Natural killer cell treated with Interleukin-12 subunit alpha and Interleukin-12 subunit beta and Interleukin-15 and Interleukin-18, amount 100 ng/mL, for 72 hours (primary cell): Measurements from ENCODE around the gene VGF. TPM values are rescaled to one million over a fixed set of nuclear protein-coding genes. Genes with fewer than 3 reads are reported as not detected.

ENCODE experiments used
- ATAC-seq, 2 donors: fragments of 150-1000 bp; cut with Tn5 transposase in 1 of 2; sonication (Bioruptor Pico), chemical (Tn5 transposase) in 1 of 2; 2 replicates each; pipeline ENCODE4 v1.10.0; 2021
- DNase-seq: peaks from one replicate; pipeline ENCODE4 v3.0.0; 2022; ENCODE audit warnings: low spot score
- H3K27ac Mint-ChIP-seq, 2 donors: 1 replicate in 1 of 2; 2 replicates in 1 of 2; pipeline ENCODE4 v1.8.0; 2022; ENCODE audit warnings: mixed read lengths in 2 of 2, mild to moderate bottlenecking in 1 of 2, moderate library complexity in 1 of 2
- H3K27me3 Mint-ChIP-seq, 2 donors: 1 replicate in 1 of 2; 2 replicates in 1 of 2; pipeline ENCODE4 v1.8.0; 2022; ENCODE audit warnings: mixed read lengths in 2 of 2
- H3K36me3 Mint-ChIP-seq: one replicate; pipeline ENCODE4 v1.8.0; 2022; ENCODE audit warnings: mixed read lengths
- H3K4me1 Mint-ChIP-seq, 2 donors: 1 replicate in 1 of 2; 2 replicates in 1 of 2; pipeline ENCODE4 v1.8.0; 2022; ENCODE audit warnings: low read depth in 2 of 2, mixed read lengths in 2 of 2, mild to moderate bottlenecking in 1 of 2
- H3K4me3 Mint-ChIP-seq: one replicate; pipeline ENCODE4 v1.8.0; 2022; ENCODE audit warnings: mixed read lengths
- H3K9me3 Mint-ChIP-seq: 2 replicates; pipeline ENCODE4 v1.8.0; 2022; ENCODE audit warnings: mixed read lengths
- total RNA-seq, 2 donors: library from RNA; stranded (reverse); gene quantifications; one replicate each; pipeline ENCODE4 v1.2.3, GENCODE V29; 2022

The VGF gene
- total RNA-seq, 2 donors from 2014 or later: 0.31 TPM; not detected in 1

GRCh38 chr7:101166909-101167644 lies 1.7 kb upstream of the VGF start:
- peaks cover 47 to 51% of the 10 kb centered on the region in 2 donors for H3K4me1 Mint-ChIP-seq
- H3K4me3 Mint-ChIP-seq: peak overlapping the region; percentile 32
- no peak for DNase-seq
- no peak for ATAC-seq
- H3K27ac Mint-ChIP-seq: no peak overlapping the region
- no peaks in the 10 kb centered on the region for H3K36me3 Mint-ChIP-seq
- peaks cover 53 to 66% of the 10 kb centered on the region in 2 donors for H3K27me3 Mint-ChIP-seq
- no peaks in the 10 kb centered on the region for H3K9me3 Mint-ChIP-seq

- H3K27ac Mint-ChIP-seq: no peak overlapping the region
- H3K36me3 Mint-ChIP-seq: no peaks in the 10 kb centered on the region
- H3K9me3 Mint-ChIP-seq: no peaks in the 10 kb centered on the region
- no peak overlapping the region for H3K4me3 Mint-ChIP-seq
- no peak for DNase-seq
- peaks cover 50 to 61% of the 10 kb centered on the region in 2 donors for H3K27me3 Mint-ChIP-seq
- peaks cover 44 to 48% of the 10 kb centered on the region in 2 donors for H3K4me1 Mint-ChIP-seq
- ATAC-seq: no peak
Measured at GRCh38 chr7:101166648-101166908, 1.2 kb upstream of the VGF start.

GRCh38 chr7:101165958-101166647 lies 734 bp upstream of the VGF start:
- H3K4me1 Mint-ChIP-seq: peaks cover 39 to 43% of the 10 kb centered on the region in 2 donors
- peak overlapping the region in 1 of 2 donors; percentile 74 for H3K27ac Mint-ChIP-seq
- ATAC-seq (no peak), DNase-seq (no peak)
- peak overlapping the region; percentile 76 for H3K4me3 Mint-ChIP-seq
- no peaks in the 10 kb centered on the region for H3K36me3 Mint-ChIP-seq
- H3K27me3 Mint-ChIP-seq: peaks cover 46 to 56% of the 10 kb centered on the region in 2 donors
- H3K9me3 Mint-ChIP-seq: no peaks in the 10 kb centered on the region

- DNase-seq (no peak), ATAC-seq (no peak)
- H3K9me3 Mint-ChIP-seq: no peaks in the 10 kb centered on the region
- H3K27ac Mint-ChIP-seq: no peak overlapping the region
- peak overlapping the region; percentile 36 for H3K4me3 Mint-ChIP-seq
- H3K36me3 Mint-ChIP-seq: no peaks in the 10 kb centered on the region
- peaks cover 32 to 38% of the 10 kb centered on the region in 2 donors for H3K27me3 Mint-ChIP-seq
- peaks cover 26 to 29% of the 10 kb centered on the region in 2 donors for H3K4me1 Mint-ChIP-seq
Measured at GRCh38 chr7:101164071-101164840, 1.1 kb downstream of the VGF start.

- DNase-seq (no peak), ATAC-seq (peak; percentile 36 to 40)
- peak overlapping the region; percentile 64 for H3K4me3 Mint-ChIP-seq
- peaks cover 18 to 24% of the 10 kb centered on the region in 2 donors for H3K4me1 Mint-ChIP-seq
- peaks cover 27 to 30% of the 10 kb centered on the region in 2 donors for H3K27me3 Mint-ChIP-seq
- no peak overlapping the region for H3K27ac Mint-ChIP-seq
- no peaks in the 10 kb centered on the region for H3K36me3 Mint-ChIP-seq
- H3K9me3 Mint-ChIP-seq: no peaks in the 10 kb centered on the region
Measured at GRCh38 chr7:101163279-101164070, 1.9 kb downstream of the VGF start.

GRCh38 chr7:101162551-101163278 lies 2.7 kb downstream of the VGF start:
- Mint-ChIP-seq H3K36me3 (no peaks in the 10 kb centered on the region), H3K27ac (no peak overlapping the region), H3K4me3 (peak overlapping the region; percentile 64), H3K9me3 (no peaks in the 10 kb centered on the region), H3K4me1 (peaks cover 14 to 20% of the 10 kb centered on the region in 2 donors), H3K27me3 (peaks cover 22% of the 10 kb centered on the region in 2 donors)
- peak in 1 of 2 donors; percentile 25 for ATAC-seq
- DNase-seq: no peak

- peak overlapping the region; percentile 64 for H3K4me3 Mint-ChIP-seq
- H3K36me3 Mint-ChIP-seq: no peaks in the 10 kb centered on the region
- ATAC-seq: no peak
- H3K27ac Mint-ChIP-seq: no peak overlapping the region
- peaks cover 14% of the 10 kb centered on the region in 2 donors for H3K27me3 Mint-ChIP-seq
- H3K9me3 Mint-ChIP-seq: no peaks in the 10 kb centered on the region
- H3K4me1 Mint-ChIP-seq: peaks cover 10 to 14% of the 10 kb centered on the region in 2 donors
- no peak for DNase-seq
Measured at GRCh38 chr7:101161692-101162471, 3.5 kb downstream of the VGF start.

GRCh38 chr7:101160910-101161309 lies 4.5 kb downstream of the VGF start:
- H3K4me3 Mint-ChIP-seq: no peak overlapping the region
- H3K4me1 Mint-ChIP-seq: peaks cover 6 to 9% of the 10 kb centered on the region in 2 donors
- no peaks in the 10 kb centered on the region for H3K9me3 Mint-ChIP-seq
- ATAC-seq (no peak), DNase-seq (no peak)
- no peak overlapping the region for H3K27ac Mint-ChIP-seq
- no peaks in the 10 kb centered on the region for H3K36me3 Mint-ChIP-seq
- H3K27me3 Mint-ChIP-seq: peaks cover 7 to 9% of the 10 kb centered on the region in 2 donors

GRCh38 chr7:101159696-101160674 lies 5.4 kb downstream of the VGF start:
- Mint-ChIP-seq H3K27ac (no peak overlapping the region), H3K36me3 (no peaks in the 10 kb centered on the region), H3K4me1 (peaks cover 4 to 7% of the 10 kb centered on the region in 2 donors), H3K9me3 (no peaks in the 10 kb centered on the region), H3K27me3 (peaks cover 0 to 4% of the 10 kb centered on the region in 2 donors), H3K4me3 (no peak overlapping the region)
- no peak for ATAC-seq
- no peak for DNase-seq

- ATAC-seq (no peak), DNase-seq (no peak)
- Mint-ChIP-seq H3K4me1 (peaks cover 9 to 14% of the 10 kb centered on the region in 2 donors), H3K36me3 (no peaks in the 10 kb centered on the region), H3K9me3 (no peaks in the 10 kb centered on the region), H3K27me3 (peaks cover 0 to 5% of the 10 kb centered on the region in 2 donors), H3K27ac (no peak overlapping the region), H3K4me3 (no peak overlapping the region)
Measured at GRCh38 chr7:101156866-101157589, 8.3 kb downstream of the VGF start.

- H3K9me3 Mint-ChIP-seq: no peaks in the 10 kb centered on the region
- H3K27me3 Mint-ChIP-seq: peaks cover 0 to 5% of the 10 kb centered on the region in 2 donors
- H3K4me3 Mint-ChIP-seq: no peak overlapping the region
- no peak overlapping the region for H3K27ac Mint-ChIP-seq
- DNase-seq (no peak), ATAC-seq (no peak)
- peaks cover 9 to 14% of the 10 kb centered on the region in 2 donors for H3K4me1 Mint-ChIP-seq
- no peaks in the 10 kb centered on the region for H3K36me3 Mint-ChIP-seq
Measured at GRCh38 chr7:101156277-101156676, 9.1 kb downstream of the VGF start.
